Epithelial cell of esophagus (primary cell): Measurements from ENCODE around the gene HSPB9.

Source experiments
- DNase-seq: peaks from one replicate; pipeline ENCODE4 v3.0.0; 2010; ENCODE audit warnings: low read depth
- H3K4me3 ChIP-seq: 2 replicates; pipeline ENCODE4 v1.5.1; 2011; ENCODE audit warnings: mild to moderate bottlenecking, low read length, control low read depth
- CTCF ChIP-seq: IDR thresholded peaks from 2 replicates; pipeline ENCODE4 v1.5.1; 2011; ENCODE audit warnings: low read depth, mild to moderate bottlenecking, low read length, control low read depth, inconsistent platforms; ENCODE audit not compliant: insufficient read depth; ENCODE audit errors: missing control alignments

The HSPB9 gene

GRCh38 chr17:42110301-42111264 lies 12.0 kb upstream of the HSPB9 start:
- TF ChIP-seq CTCF = no peak
- DNase-seq = no peak
- H3K4me3 ChIP-seq = no peak overlapping the region

- H3K4me3 ChIP-seq = no peak overlapping the region
- DNase-seq = no peak
- TF ChIP-seq CTCF = no peak
Measured at GRCh38 chr17:42111265-42111636, 11.4 kb upstream of the HSPB9 start.

- TF ChIP-seq CTCF = no peak
- DNase-seq = peak; percentile 52
- peak overlapping the region; percentile 56 for H3K4me3 ChIP-seq
Measured at GRCh38 chr17:42111871-42112551, 10.6 kb upstream of the HSPB9 start.

- peak; percentile 87 for DNase-seq
- TF ChIP-seq CTCF = no peak
- H3K4me3 ChIP-seq = peak within 1 kb of the TSS; percentile 56
Measured at GRCh38 chr17:42112552-42113176, 9.9 kb upstream of the HSPB9 start, which contains the start of gene DHX58. DHX58 (minus strand) TSS chr17:42112714; CDS start chr17:42111892, 822 bp downstream.

GRCh38 chr17:42113293-42114069 lies 9.1 kb upstream of the HSPB9 start:
- no peak overlapping the region for H3K4me3 ChIP-seq
- no peak for DNase-seq
- TF ChIP-seq CTCF = no peak

GRCh38 chr17:42114118-42114517 lies 8.5 kb upstream of the HSPB9 start:
- DNase-seq = no peak
- H3K4me3 ChIP-seq = no peak overlapping the region
- no peak for TF ChIP-seq CTCF
